Activated effector memory CD4-positive, alpha-beta T cell treated with anti-CD3 and anti-CD28 coated beads, Interleukin-2, amount 50 U/mL, for 16 hours (primary cell): ENCODE results near the gene VAT1L.
A peak's percentile ranks its signal among the peaks of the same experiment; 100 is the strongest.
"Not testable (repeated sequence)": the region's sequence is repeated elsewhere in the genome, so short reads cannot be mapped to it uniquely, and the experiment has no call there.

ENCODE experiments used
- DNase-seq: peaks from one replicate; pipeline ENCODE4 v3.0.0-alpha.2; 2020

VAT1L gene

GRCh38 chr16:77963185-77964044 is 175.1 kb downstream of the VAT1L start:
- DNase-seq = no peak

DNA sequence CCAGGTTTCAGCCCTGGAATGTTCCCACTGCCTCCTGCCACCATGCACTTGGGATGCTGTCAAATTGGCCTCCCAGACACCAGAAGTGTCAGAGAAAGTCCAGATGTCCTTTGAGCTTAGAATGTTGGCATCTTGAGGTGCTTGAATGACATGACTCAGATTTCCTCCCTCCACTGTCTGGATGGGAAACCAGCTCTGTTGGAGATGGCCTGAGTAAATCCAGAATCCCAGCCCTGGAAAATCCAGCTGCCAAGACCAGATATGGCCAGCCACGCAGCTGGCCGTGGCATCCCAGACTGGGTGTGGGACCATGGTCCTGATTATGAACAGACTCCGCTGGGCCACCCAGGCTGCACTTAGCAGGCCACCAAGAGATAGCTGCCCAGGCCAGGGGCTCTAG is 177.0 kb downstream of the VAT1L start:
- DNase-seq = no peak

GRCh38 chr16:77967054-77967904 is 178.9 kb downstream of the VAT1L start:
- no peak for DNase-seq

DNA sequence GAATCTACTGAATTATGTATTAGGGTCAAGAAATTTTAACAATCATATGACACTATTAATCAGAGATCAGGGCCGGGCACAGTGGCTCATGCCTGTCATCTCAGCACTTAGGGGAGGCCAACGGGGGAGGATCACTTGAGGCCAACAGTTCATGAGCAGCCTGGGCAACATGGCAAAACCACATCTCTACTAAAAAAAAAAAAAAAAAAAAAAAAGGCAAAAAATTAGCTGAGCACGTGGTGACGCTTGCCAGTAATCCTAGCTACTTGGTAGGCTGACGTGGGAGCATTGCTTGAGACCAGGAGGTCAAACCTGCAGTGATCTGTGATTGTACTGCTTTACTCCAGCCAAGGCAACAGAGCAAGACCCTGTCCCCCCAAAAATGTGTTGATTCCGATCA is 181.5 kb downstream of the VAT1L start:
- no peak for DNase-seq

GRCh38 chr16:77970371-77970770 is 182.0 kb downstream of the VAT1L start:
- no peak for DNase-seq

DNA sequence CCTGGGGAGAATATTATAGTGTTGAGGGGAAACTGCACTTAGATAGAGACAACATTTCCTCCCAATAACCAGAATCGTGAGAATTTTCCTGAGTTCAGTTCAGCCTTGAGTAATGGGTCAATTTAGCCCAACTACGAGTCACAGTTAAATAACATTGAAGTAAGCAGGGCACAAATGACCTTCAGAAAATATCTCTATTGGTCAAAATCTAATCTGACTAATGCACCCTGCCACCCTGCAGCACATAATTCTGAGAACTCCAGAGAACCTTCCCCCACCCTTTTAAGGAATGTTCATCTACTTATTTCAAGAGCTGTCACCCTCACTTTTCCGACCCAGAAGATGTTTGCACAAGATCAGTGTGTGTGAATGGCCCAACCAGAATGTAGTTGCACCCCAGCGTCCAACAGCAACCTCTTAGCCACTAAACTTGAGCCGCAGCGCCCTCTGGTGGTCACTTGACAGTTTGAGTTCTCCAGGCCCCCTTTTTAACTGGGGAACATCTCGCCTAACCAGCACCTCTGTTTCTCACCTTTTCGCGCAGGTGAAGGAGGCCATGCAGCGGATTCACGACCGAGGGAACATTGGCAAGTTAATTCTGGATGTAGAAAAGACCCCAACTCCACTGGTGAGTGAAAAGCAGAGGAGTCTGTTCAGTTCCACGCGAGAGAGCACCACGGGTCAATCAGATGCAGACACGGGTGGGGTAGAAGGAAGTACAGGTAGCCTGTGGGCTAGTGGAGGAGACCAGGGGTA is 183.1 kb downstream of the VAT1L start:
- DNase-seq = peak; percentile 91

GRCh38 chr16:77972062-77972392 is 183.7 kb downstream of the VAT1L start:
- DNase-seq = no peak

GRCh38 chr16:77974883-77975282 is 186.5 kb downstream of the VAT1L start:
- no peak for DNase-seq

DNA sequence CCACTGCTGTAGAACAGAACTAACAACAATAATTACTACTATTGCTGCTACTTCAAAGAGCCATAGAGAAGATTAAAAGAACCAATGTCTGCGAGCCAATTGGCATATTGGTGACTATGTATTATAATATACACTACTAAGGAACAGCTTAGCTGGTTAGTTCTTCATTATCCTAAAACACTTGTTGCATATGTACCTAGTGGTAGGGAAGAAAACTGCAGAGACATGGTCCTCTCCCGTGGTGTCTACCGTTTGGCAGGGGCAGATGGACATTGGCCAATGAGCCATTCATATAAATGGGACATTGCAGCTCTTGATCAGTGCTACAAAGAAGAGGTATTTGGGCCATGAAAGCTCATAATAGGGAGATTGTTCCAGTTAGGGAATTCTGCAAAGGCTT is 187.6 kb downstream of the VAT1L start:
- no peak for DNase-seq

- DNase-seq = no peak
These were observed 189.0 kb downstream of the VAT1L start for GRCh38 chr16:77977339-77977738.

GRCh38 chr16:77985111-77985510 is 196.7 kb downstream of the VAT1L start:
- DNase-seq = no peak

DNA sequence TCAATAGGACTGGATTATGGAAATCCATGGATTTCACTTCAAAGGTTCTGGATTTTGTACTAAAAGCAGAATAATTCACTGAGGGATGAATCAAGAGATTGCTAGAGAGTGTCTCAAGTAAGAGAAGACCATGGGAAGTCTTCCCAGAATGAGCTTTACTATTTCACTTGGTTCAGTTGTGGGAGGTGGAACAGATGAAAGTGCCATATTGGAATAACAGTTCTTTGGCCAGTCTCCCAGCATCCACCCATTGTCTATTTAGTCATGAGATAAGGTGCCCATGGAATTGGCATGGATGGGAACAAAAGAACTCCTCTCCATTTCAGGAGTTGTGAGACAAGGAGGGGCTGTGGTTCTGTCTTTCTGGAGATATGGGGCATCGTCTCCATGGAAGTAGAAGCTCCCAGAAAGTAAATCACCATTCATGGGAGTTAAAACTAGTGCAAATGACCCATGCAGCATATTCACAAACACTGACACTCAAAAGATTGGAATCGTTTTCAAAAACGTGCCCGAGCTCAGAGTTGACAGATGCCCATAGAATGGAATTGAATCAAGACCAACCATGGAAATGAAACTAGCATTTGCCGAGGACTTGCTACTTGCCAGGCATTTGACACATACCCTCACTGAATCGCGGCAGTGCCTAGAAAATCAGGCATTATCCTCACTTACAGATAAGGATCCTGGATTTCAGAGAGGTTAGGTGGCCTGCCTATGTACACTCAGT is 197.8 kb downstream of the VAT1L start:
- no peak for DNase-seq

DNA sequence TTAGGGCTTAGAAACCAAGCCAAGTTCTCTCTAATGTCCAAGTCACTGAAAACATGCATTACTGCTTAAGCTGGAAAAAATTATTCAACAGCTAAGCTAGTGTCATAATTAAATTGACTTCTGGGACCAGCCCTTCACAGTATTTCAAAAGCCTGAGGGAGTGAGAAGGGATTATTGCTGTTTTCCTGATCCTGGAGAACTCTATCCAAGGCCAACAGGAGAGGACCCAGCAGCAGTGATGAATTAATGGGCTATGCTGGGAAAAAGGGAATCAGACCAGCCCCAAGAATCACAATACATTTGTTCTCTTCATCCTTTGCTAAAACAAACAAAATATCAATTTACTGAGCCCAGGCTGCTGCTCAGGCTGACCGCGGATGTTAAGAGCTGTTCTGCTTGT is 199.4 kb downstream of the VAT1L start:
- no peak for DNase-seq

DNA sequence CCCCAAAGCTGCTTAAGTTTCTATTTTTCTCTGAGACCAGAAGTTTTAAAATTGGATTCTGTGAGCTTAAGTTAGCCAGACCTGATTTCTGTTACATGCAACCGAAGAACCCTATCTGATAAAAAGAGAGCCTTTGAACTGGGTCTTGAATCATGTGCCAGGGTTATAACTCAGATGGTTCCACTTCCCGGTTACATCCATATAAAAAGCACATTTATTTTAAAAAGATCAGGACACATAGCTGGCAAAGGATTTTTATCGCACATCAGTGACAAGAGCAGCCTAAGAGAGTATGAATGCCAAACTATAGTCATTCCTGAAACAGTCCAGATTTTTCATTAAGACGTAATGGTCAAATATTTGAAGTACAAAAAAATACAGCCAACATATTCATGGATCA is 201.5 kb downstream of the VAT1L start:
- no peak for DNase-seq

DNA sequence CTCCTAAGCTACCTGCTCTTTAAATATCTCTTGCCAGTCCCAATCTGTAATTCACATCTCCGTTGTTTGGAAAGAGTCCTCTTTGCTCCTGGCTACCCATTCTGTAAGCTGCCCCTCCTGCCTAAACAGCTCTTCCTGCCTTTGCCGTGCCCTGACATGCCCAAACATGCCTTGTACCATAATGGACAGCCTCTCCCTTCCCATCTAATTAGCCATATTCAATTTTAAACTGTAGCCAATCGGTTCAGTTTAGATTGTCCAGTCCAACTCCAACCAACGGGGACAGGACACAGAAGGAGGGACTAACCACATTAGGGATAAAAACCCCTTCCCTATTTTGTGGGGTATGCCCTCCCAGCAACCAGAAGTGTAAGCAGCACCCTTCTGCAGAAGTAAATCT is 203.3 kb downstream of the VAT1L start:
- no peak for DNase-seq

DNA sequence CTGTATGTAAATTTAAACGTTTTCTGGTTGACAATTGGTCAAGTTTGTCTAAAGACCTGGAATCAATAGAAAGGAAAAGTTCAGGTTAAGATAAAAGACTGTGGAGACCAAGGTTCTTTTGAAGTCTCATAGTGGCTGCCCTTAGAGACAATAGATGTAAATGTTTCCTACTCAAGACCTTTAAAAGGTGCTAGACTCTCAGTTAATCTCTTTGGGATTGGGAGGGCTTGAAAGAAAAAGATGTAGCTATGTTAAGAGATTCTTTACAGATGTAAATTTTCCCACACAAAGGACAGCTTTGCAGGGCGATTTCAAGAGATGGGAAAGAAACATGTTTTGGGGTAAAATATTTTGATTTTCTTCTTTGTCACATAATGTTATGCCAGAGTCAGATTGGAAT is 204.0 kb downstream of the VAT1L start:
- not testable (repeated sequence) for DNase-seq

- DNase-seq = no peak
These were observed 205.0 kb downstream of the VAT1L start for GRCh38 chr16:77993111-77993985.

GRCh38 chr16:77995843-77996455 is 207.6 kb downstream of the VAT1L start:
- no peak for DNase-seq

DNA sequence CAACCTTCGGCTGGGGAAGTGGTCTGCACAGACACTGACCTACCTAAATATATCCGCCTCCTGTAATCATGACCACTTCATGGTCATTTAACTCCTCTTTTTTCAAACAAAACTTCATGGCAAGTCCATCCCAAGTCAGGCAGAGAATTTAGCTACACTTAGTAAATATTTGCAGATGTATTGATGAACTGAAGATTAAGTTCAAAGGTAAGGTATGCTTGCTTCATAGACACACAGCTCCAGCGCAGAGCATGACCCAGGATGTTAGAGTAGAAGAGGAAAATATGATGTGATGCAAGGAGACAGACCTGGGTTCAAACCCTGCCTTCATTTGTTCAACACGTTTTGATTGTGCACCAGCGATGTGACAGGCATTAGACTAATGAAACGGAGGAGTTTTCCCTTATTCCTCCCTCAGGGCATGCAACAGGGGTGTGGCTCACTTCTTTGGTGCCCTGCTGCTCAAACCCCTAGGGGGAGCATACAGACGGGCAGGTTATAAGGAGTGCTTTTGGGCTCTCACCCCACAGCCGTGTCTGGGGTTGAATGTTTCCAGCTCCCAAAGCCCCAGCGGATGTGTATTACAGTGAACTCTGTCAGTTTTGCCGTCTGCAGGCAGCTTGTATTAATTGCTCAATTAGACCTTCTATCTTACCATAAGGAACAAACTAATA is 210.1 kb downstream of the VAT1L start:
- DNase-seq = no peak

DNA sequence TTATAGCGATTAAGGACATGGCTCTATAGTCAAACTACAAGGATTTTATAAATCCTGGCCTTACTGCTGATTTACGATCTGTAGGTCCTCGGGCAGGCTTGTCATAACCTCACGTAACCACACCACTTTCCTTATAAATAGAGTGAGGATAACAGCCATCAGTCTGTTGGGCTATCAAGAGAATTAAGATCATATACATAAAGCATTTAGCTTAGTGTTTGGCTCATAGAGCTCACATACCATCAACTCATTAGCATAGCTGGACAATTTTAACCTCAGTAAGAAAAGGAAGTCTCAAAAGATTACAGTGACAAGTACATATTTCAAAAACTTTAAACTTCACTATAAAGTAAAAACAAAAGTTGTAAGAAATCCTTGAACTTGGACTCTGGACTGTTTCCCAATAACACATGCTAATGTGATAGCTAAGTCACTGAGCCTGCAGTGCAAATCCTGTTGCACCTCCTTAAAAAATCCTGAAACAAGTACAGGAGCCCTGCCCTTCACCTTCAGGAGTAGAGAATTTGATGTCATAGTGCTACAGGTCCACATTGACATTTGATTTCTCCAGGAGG is 213.2 kb downstream of the VAT1L start:
- DNase-seq = no peak
